Liver (tissue), 9 donors: Measurements from ENCODE around the gene PPP1R12C. TPM values are rescaled to one million over a fixed set of nuclear protein-coding genes. Genes with fewer than 3 reads are reported as not detected.

Experiments
- DNase-seq: peaks from one replicate; pipeline ENCODE4 v3.0.0-alpha.2; 2017; ENCODE audit warnings: low spot score
- H3K27ac ChIP-seq, 2 donors: one replicate each; pipeline ENCODE4 v1.7.0; 2013; ENCODE audit warnings: inconsistent platforms in 2 of 2, low read length in 2 of 2, control low read depth in 1 of 2, low read depth in 1 of 2, mild to moderate bottlenecking in 1 of 2
- H3K27me3 ChIP-seq, 4 donors: one replicate each; pipeline versions ENCODE4 v1.6.1 to v1.7.0; 2013; ENCODE audit warnings: low read length in 3 of 4, inconsistent platforms in 1 of 4, mild to moderate bottlenecking in 1 of 4, moderate library complexity in 1 of 4; ENCODE audit not compliant: control insufficient read depth in 4 of 4, insufficient read depth in 4 of 4
- H3K36me3 ChIP-seq, 4 donors: one replicate each; pipeline versions ENCODE4 v1.6.1 to v1.7.0; 2013; ENCODE audit warnings: low read length in 3 of 4, mild to moderate bottlenecking in 3 of 4, low read depth in 1 of 4, moderate library complexity in 1 of 4; ENCODE audit not compliant: control insufficient read depth in 4 of 4, insufficient read depth in 3 of 4
- H3K4me1 ChIP-seq, 4 donors: one replicate each; pipeline versions ENCODE4 v1.6.1 to v1.7.0; 2013; ENCODE audit warnings: low read length in 3 of 4, mild to moderate bottlenecking in 3 of 4, moderate library complexity in 1 of 4; ENCODE audit not compliant: control insufficient read depth in 4 of 4, insufficient read depth in 4 of 4
- H3K4me3 ChIP-seq, 3 donors: one replicate each; pipeline versions ENCODE4 v1.6.1 to v1.7.0; 2013; ENCODE audit warnings: low read length in 3 of 3, control low read depth in 1 of 3, low read depth in 1 of 3, mild to moderate bottlenecking in 1 of 3
- H3K9ac ChIP-seq, 2 donors: one replicate each; pipeline ENCODE4 v1.7.0; 2013; ENCODE audit warnings: low read length in 2 of 2, mild to moderate bottlenecking in 2 of 2, moderate library complexity in 2 of 2, control low read depth in 1 of 2, low read depth in 1 of 2
- H3K9me3 ChIP-seq, 4 donors: one replicate each; pipeline versions ENCODE4 v1.6.1 to v1.7.0; 2013; ENCODE audit warnings: low read length in 3 of 4; ENCODE audit not compliant: control insufficient read depth in 4 of 4
- ATF3 ChIP-seq: IDR thresholded peaks from 2 replicates; pipeline ENCODE4 v1.6.1; 2016; ENCODE audit warnings: antibody characterized with exemption
- CTCF ChIP-seq: fragments of 150-350 bp; IDR thresholded peaks from 2 replicates; pipeline ENCODE4 v1.5.1; 2017; ENCODE audit warnings: improper control_type of control experiment, low read depth, low read length; ENCODE audit not compliant: missing input control
- EGR1 ChIP-seq, 2 donors: IDR thresholded peaks; 2 replicates each; pipeline ENCODE4 v1.6.1; 2016 to 2018; ENCODE audit warnings: antibody characterized with exemption in 2 of 2, low read depth in 2 of 2
- FOXA1 ChIP-seq: IDR thresholded peaks from 2 replicates; pipeline ENCODE4 v1.6.1; 2016; ENCODE audit warnings: antibody characterized with exemption
- HNF4A ChIP-seq, 2 donors: conservative IDR thresholded peaks; 2 replicates each; pipeline ENCODE4 v1.6.1; 2016; ENCODE audit warnings: antibody characterized with exemption in 2 of 2, mild to moderate bottlenecking in 2 of 2
- HNF4G ChIP-seq: IDR thresholded peaks from 2 replicates; pipeline ENCODE4 v1.6.1; 2016; ENCODE audit warnings: antibody characterized with exemption
- JUND ChIP-seq, 2 donors: IDR thresholded peaks; 2 replicates each; pipeline ENCODE4 v1.6.1; 2016; ENCODE audit warnings: antibody characterized with exemption in 2 of 2
- MAX ChIP-seq: IDR thresholded peaks from 2 replicates; pipeline ENCODE4 v1.6.1; 2016; ENCODE audit warnings: antibody characterized with exemption
- NR2F2 ChIP-seq: IDR thresholded peaks from 2 replicates; pipeline ENCODE4 v1.6.1; 2016; ENCODE audit warnings: antibody characterized with exemption
- RAD21 ChIP-seq, 2 donors: IDR thresholded peaks; 2 replicates each; pipeline ENCODE4 v1.6.1; 2016; ENCODE audit warnings: antibody characterized with exemption in 2 of 2, mild to moderate bottlenecking in 2 of 2
- REST ChIP-seq: IDR thresholded peaks from 2 replicates; pipeline ENCODE4 v1.6.1; 2016; ENCODE audit warnings: antibody characterized with exemption, mild to moderate bottlenecking
- RXRA ChIP-seq, 2 donors: IDR thresholded peaks; 2 replicates each; pipeline ENCODE4 v1.6.1; 2017 to 2018; ENCODE audit warnings: antibody characterized with exemption in 2 of 2, mild to moderate bottlenecking in 1 of 2
- SP1 ChIP-seq: IDR thresholded peaks from 2 replicates; pipeline ENCODE4 v1.6.1; 2018; ENCODE audit warnings: antibody characterized with exemption, mild to moderate bottlenecking
- TAF1 ChIP-seq: conservative IDR thresholded peaks from 2 replicates; pipeline ENCODE4 v1.6.1; 2016; ENCODE audit warnings: antibody characterized with exemption, mild to moderate bottlenecking
- YY1 ChIP-seq: IDR thresholded peaks from 2 replicates; pipeline ENCODE4 v1.6.1; 2016; ENCODE audit warnings: antibody characterized with exemption, mild to moderate bottlenecking
- ZBTB33 ChIP-seq: IDR thresholded peaks from 2 replicates; pipeline ENCODE4 v1.6.1; 2016; ENCODE audit warnings: antibody characterized with exemption
- WGBS: extraction: QIAGEN DNeasy Blood & Tissue Kit; methylation state at CpG from one replicate; pipeline ENCODE4 v1.1.7; 2013; 5-methylcytosine and 5-hydroxymethylcytosine counted together
- polyA plus RNA-seq, 2 donors: library from polyadenylated mRNA; stranded (reverse) in 1 of 2; unstranded in 1 of 2; fragments of 200-250 nt in 1 of 2; fragments of >200 nt in 1 of 2; fragmentation: Nextera tagmentation in 1 of 2; extraction: Ambion mirVana in 1 of 2; gene quantifications; one replicate each; pipeline versions ENCODE4 v1.2.1 to v1.2.3, GENCODE V29; 2013 to 2015
- total RNA-seq, 2 donors: library from RNA; depleted of rRNA; stranded (reverse); fragments of >200 nt; gene quantifications; one replicate each; pipeline ENCODE4 v1.2.3, GENCODE V29; 2014
- donor health status: healthy.
- donor health status: healthy.
- donor health status: healthy.
- donor health status: healthy.
- donor health status: healthy.

The PPP1R12C gene
- total and polyA plus RNA-seq, 4 donors: 7.4 to 35.8 (median 24.9) TPM

- no peak for TF ChIP-seq CTCF
These were observed 73.2 kb downstream of the PPP1R12C start (continued) for GRCh38 chr19:55044286-55044685.

GRCh38 chr19:55042688-55043087, 74.7 kb downstream of the PPP1R12C start:
- Histone ChIP-seq H3K9me3 (no peaks in the 10 kb centered on the region), H3K4me1 (no peaks in the 10 kb centered on the region), H3K36me3 (peaks cover 11 to 40% (median 20%) of the 10 kb centered on the region in 4 donors), H3K27me3 (no peaks in the 10 kb centered on the region), H3K27ac (no peak overlapping the region), H3K4me3 (no peak overlapping the region), H3K9ac (no peak overlapping the region)
- 83% methylated on average over 11 of the region's 11 CpGs for WGBS
- no peak for DNase-seq
- no peak for TF ChIP-seq SP1
- no peak for TF ChIP-seq YY1
- no peak for TF ChIP-seq HNF4G
- no peak for TF ChIP-seq HNF4A (conservative IDR thresholded peaks at IDR 0.05)
- no peak for TF ChIP-seq ATF3
- TF ChIP-seq RAD21 (IDR thresholded peaks at IDR 0.05): no peak
- no peak for TF ChIP-seq NR2F2
- no peak for TF ChIP-seq REST
- TF ChIP-seq RXRA (IDR thresholded peaks at IDR 0.05): no peak
- TF ChIP-seq JUND (IDR thresholded peaks at IDR 0.05): no peak
- no peak for TF ChIP-seq MAX
- TF ChIP-seq TAF1: no peak
- no peak for TF ChIP-seq ZBTB33
- TF ChIP-seq EGR1 (IDR thresholded peaks at IDR 0.05; ENCODE audit: low read depth in 2 of 2): no peak
- no peak for TF ChIP-seq FOXA1
- TF ChIP-seq CTCF: no peak
